PC-3 (cell line): Measurements from ENCODE around the gene CD58.
"Not testable (repeated sequence)": the region's sequence is repeated elsewhere in the genome, so short reads cannot be mapped to it uniquely, and the experiment has no call there.

Experiments used
- CTCF ChIP-seq: fragments of 300-600 bp; sonication (generic); conservative IDR thresholded peaks from 2 replicates; pipeline ENCODE4 v1.5.1; 2017; ENCODE audit warnings: antibody characterized with exemption, low read depth, mild to moderate bottlenecking, low read length
- EZH2 ChIP-seq: fragments of 300-600 bp; sonication (generic); IDR thresholded peaks from one replicate; pipeline ENCODE4 v1.6.1; 2017; ENCODE audit warnings: antibody characterized with exemption, mild to moderate bottlenecking, low read length; ENCODE audit not compliant: unreplicated experiment
- EZH2phosphoT487 ChIP-seq: fragments of 300-600 bp; sonication (generic); IDR thresholded peaks from 2 replicates; pipeline ENCODE4 v1.6.1; 2018; ENCODE audit warnings: mild to moderate bottlenecking, antibody characterized with exemption, low read length, borderline replicate concordance

- not testable (repeated sequence) for TF ChIP-seq CTCF, EZH2phosphoT487, EZH2
Observed at GRCh38 chr1:116613825-116614224, 43.0 kb upstream of the CD58 start.
